H1 (cell line): Measurements from ENCODE around the gene LGALS1. TPM values are rescaled to one million over a fixed set of nuclear protein-coding genes. Genes with fewer than 3 reads are reported as not detected.

Source experiments
- CTCF ChIA-PET: fragments of 300-600 bp; sonication (Branson Sonifier 250); formaldehyde crosslinking; loops from one replicate; lab custom pipeline; 2021; ENCODE audit not compliant: partially characterized antibody; lab: Charles Lee
- POLR2A ChIA-PET: fragments of 300-600 bp; sonication (Branson Sonifier 250); formaldehyde crosslinking; loops from one replicate; lab custom pipeline; 2021; ENCODE audit warnings: inconsistent platforms; ENCODE audit not compliant: partially characterized antibody; lab: Charles Lee
- DNase-seq, 2 experiments: peaks; one replicate each; pipeline versions ENCODE4 v3.0.0 to v3.0.0-alpha.2; 2010 to 2022; ENCODE audit warnings: low spot score in 2 of 2, low read depth in 1 of 2, mixed read lengths in 1 of 2
- FAIRE-seq: peaks from 2 replicates; lab custom pipeline; 2011; peaks lifted over from hg19 to GRCh38; lab: Jason Lieb, UNC
- H2AFZ ChIP-seq: 2 replicates; pipeline ENCODE4 v1.8.1; 2012; ENCODE audit warnings: low read length, inconsistent platforms
- H2AK5ac ChIP-seq: 2 replicates; pipeline ENCODE4 v1.6.1; 2013; ENCODE audit warnings: low read depth, low read length
- H2BK120ac ChIP-seq: replicated peaks from 2 replicates; pipeline ENCODE3; 2013; ENCODE audit warnings: low read depth, low read length, inconsistent platforms
- H2BK12ac ChIP-seq: 2 replicates; pipeline ENCODE4 v1.6.1; 2013; ENCODE audit warnings: low read depth, low read length
- H2BK15ac ChIP-seq: 2 replicates; pipeline ENCODE4 v1.6.1; 2013; ENCODE audit warnings: low read length
- H2BK20ac ChIP-seq: 2 replicates; pipeline ENCODE4 v1.6.1; 2013; ENCODE audit warnings: low read length
- H2BK5ac ChIP-seq: 2 replicates; pipeline ENCODE4 v1.6.1; 2013; ENCODE audit warnings: low read depth, low read length
- H3K14ac ChIP-seq: 2 replicates; pipeline ENCODE4 v1.6.1; 2013; ENCODE audit warnings: inconsistent platforms; ENCODE audit not compliant: insufficient read length
- H3K18ac ChIP-seq: 2 replicates; pipeline ENCODE4 v1.6.1; 2013; ENCODE audit warnings: low read length; ENCODE audit errors: extremely low read depth
- H3K23ac ChIP-seq: 2 replicates; pipeline ENCODE4 v1.6.1; 2013; ENCODE audit warnings: inconsistent platforms; ENCODE audit not compliant: insufficient read length
- H3K23me2 ChIP-seq: 2 replicates; pipeline ENCODE4 v1.6.1; 2013; ENCODE audit warnings: low read depth, low read length
- H3K27ac ChIP-seq: 2 replicates; pipeline ENCODE4 v1.6.1; 2011; ENCODE audit warnings: low read depth, low read length, inconsistent platforms
- H3K27me3 ChIP-seq, 4 experiments: replicated peaks in 1 of 4; 1 replicate in 1 of 4; 2 replicates in 3 of 4; pipeline versions ENCODE4 v1.6.1 to v1.8.1; 2011 to 2013; ENCODE audit warnings: low read length in 3 of 4, mild to moderate bottlenecking in 3 of 4, inconsistent platforms in 2 of 4, mixed read lengths in 2 of 4, moderate library complexity in 1 of 4; ENCODE audit not compliant: control insufficient read depth in 3 of 4, insufficient read depth in 3 of 4; ENCODE audit errors: extremely low read depth in 1 of 4
- H3K36me3 ChIP-seq, 4 experiments: 2 replicates each; pipeline versions ENCODE4 v1.6.1 to v1.8.1; 2011 to 2013; ENCODE audit warnings: mild to moderate bottlenecking in 4 of 4, low read length in 3 of 4, moderate library complexity in 2 of 4, control low read depth in 1 of 4, inconsistent platforms in 1 of 4; ENCODE audit not compliant: insufficient read depth in 4 of 4, control insufficient read depth in 2 of 4
- H3K4ac ChIP-seq: replicated peaks from 2 replicates; pipeline ENCODE3; 2013; ENCODE audit warnings: low read length, low read depth, mixed read lengths, inconsistent platforms; ENCODE audit not compliant: insufficient read length
- H3K4me1 ChIP-seq, 4 experiments: replicated peaks in 1 of 4; 1 replicate in 1 of 4; 2 replicates in 3 of 4; pipeline versions ENCODE4 v1.6.1 to v1.8.1; 2011 to 2013; ENCODE audit warnings: low read length in 3 of 4, inconsistent platforms in 2 of 4, mixed read lengths in 1 of 4; ENCODE audit not compliant: insufficient read depth in 4 of 4, control insufficient read depth in 3 of 4
- H3K4me2 ChIP-seq, 2 experiments: 2 replicates each; pipeline versions ENCODE4 v1.6.1 to v1.8.1; 2011 to 2013; ENCODE audit warnings: low read depth in 2 of 2, low read length in 2 of 2, control low read depth in 1 of 2, inconsistent platforms in 1 of 2, mild to moderate bottlenecking in 1 of 2; ENCODE audit not compliant: insufficient read depth in 1 of 2
- H3K4me3 ChIP-seq, 4 experiments: fragments of 200-600, 300-600 bp in 1 of 4; sonication (generic), shearing (Covaris generic), sonication (Bioruptor Twin) in 1 of 4; 2 replicates each; pipeline versions ENCODE4 v1.5.1 to v1.8.1; 2011 to 2016; ENCODE audit warnings: low read length in 4 of 4, low read depth in 3 of 4, control low read depth in 2 of 4, inconsistent platforms in 2 of 4, mild to moderate bottlenecking in 2 of 4, mixed read lengths in 1 of 4, moderate library complexity in 1 of 4; ENCODE audit not compliant: insufficient read depth in 2 of 4; ENCODE audit errors: extremely low read depth in 1 of 4
- H3K56ac ChIP-seq: replicated peaks from 2 replicates; pipeline ENCODE3; 2013; ENCODE audit warnings: low read depth, mild to moderate bottlenecking, mixed read lengths, low read length, inconsistent platforms; ENCODE audit not compliant: insufficient read length
- H3K79me1 ChIP-seq: 2 replicates; pipeline ENCODE4 v1.6.1; 2013; ENCODE audit warnings: low read depth, low read length, control low read depth
- H3K79me2 ChIP-seq, 2 experiments: 2 replicates each; pipeline versions ENCODE4 v1.6.1 to v1.8.1; 2012 to 2013; ENCODE audit warnings: low read length in 2 of 2, mild to moderate bottlenecking in 2 of 2, inconsistent platforms in 1 of 2; ENCODE audit not compliant: insufficient read depth in 2 of 2, control insufficient read depth in 1 of 2
- H3K9ac ChIP-seq, 4 experiments: replicated peaks in 1 of 4; 1 replicate in 1 of 4; 2 replicates in 3 of 4; pipeline versions ENCODE4 v1.6.1 to v1.8.1; 2011 to 2013; ENCODE audit warnings: low read depth in 3 of 4, low read length in 3 of 4, control low read depth in 2 of 4, mild to moderate bottlenecking in 2 of 4, moderate library complexity in 2 of 4, inconsistent platforms in 1 of 4; ENCODE audit errors: extremely low read depth in 1 of 4
- H3K9me3 ChIP-seq, 2 experiments: 2 replicates each; pipeline versions ENCODE4 v1.6.1 to v1.8.1; 2012 to 2013; ENCODE audit warnings: mild to moderate bottlenecking in 2 of 2, moderate library complexity in 2 of 2, control low read depth in 1 of 2, inconsistent platforms in 1 of 2, low read depth in 1 of 2, low read length in 1 of 2, mixed read lengths in 1 of 2; ENCODE audit not compliant: insufficient read depth in 2 of 2
- H4K20me1 ChIP-seq, 2 experiments: replicated peaks in 1 of 2; 2 replicates each; pipeline versions ENCODE3 to v1.8.1; 2011 to 2013; ENCODE audit warnings: inconsistent platforms in 2 of 2, low read length in 2 of 2, mild to moderate bottlenecking in 1 of 2; ENCODE audit not compliant: insufficient read depth in 2 of 2, control insufficient read depth in 1 of 2
- H4K5ac ChIP-seq: 2 replicates; pipeline ENCODE4 v1.6.1; 2013; ENCODE audit warnings: low read length, low read depth, mixed read lengths, inconsistent platforms; ENCODE audit not compliant: insufficient read length
- H4K8ac ChIP-seq: 2 replicates; pipeline ENCODE4 v1.8.0; 2013; ENCODE audit warnings: mild to moderate bottlenecking, moderate library complexity, low read length, inconsistent platforms; ENCODE audit not compliant: insufficient read depth; ENCODE audit errors: extremely low read depth
- H4K91ac ChIP-seq: replicated peaks from 2 replicates; pipeline ENCODE3; 2013; ENCODE audit warnings: low read length, mixed read lengths, inconsistent platforms; ENCODE audit not compliant: insufficient read length
- ASH2L ChIP-seq: fragments of 200-600, 300-600 bp; sonication (generic); IDR thresholded peaks from one replicate; pipeline ENCODE4 v1.7.1; 2017; ENCODE audit warnings: low read length
- BCL11A ChIP-seq, 2 experiments: IDR thresholded peaks; one replicate each; pipeline ENCODE4 v1.6.1; 2011; ENCODE audit warnings: low read depth in 2 of 2, low read length in 2 of 2, mild to moderate bottlenecking in 2 of 2
- CBX8 ChIP-seq: fragments of 300-800, 300-1000 bp; sonication (generic); IDR thresholded peaks from 2 replicates; pipeline ENCODE4 v1.7.1; 2016; ENCODE audit warnings: low read depth, low read length, borderline replicate concordance
- CTBP2 ChIP-seq: IDR thresholded peaks from 2 replicates; pipeline ENCODE4 v1.7.0; 2011; ENCODE audit warnings: borderline replicate concordance, mild to moderate bottlenecking, moderate library complexity, mixed read lengths, low read length; ENCODE audit not compliant: insufficient read depth, insufficient read length
- JUN ChIP-seq: IDR thresholded peaks from 2 replicates; pipeline ENCODE4 v1.6.1; 2011; ENCODE audit warnings: low read depth, mild to moderate bottlenecking, improper control_type of control experiment, low read length
- KDM4A ChIP-seq: IDR thresholded peaks from one replicate; pipeline ENCODE4 v1.7.1; 2012; ENCODE audit warnings: low read depth, mild to moderate bottlenecking, moderate library complexity, low read length, inconsistent platforms; ENCODE audit not compliant: severe bottlenecking
- SIX5 ChIP-seq: IDR thresholded peaks from 2 replicates; pipeline ENCODE4 v1.6.1; 2011; ENCODE audit warnings: mild to moderate bottlenecking, low read depth, low read length
- SRF ChIP-seq: IDR thresholded peaks from 2 replicates; pipeline ENCODE4 v1.6.1; 2011; ENCODE audit warnings: mild to moderate bottlenecking, low read depth, low read length, moderate library complexity
- TAF1 ChIP-seq: IDR thresholded peaks from 2 replicates; pipeline ENCODE4 v1.6.1; 2011; ENCODE audit warnings: mild to moderate bottlenecking, low read depth, low read length
- WGBS, 2 experiments: shearing (Covaris generic) in 1 of 2; methylation state at CpG; one replicate each; pipeline versions ENCODE4 v1.1.6 to v1.1.7; 2013 to 2015; ENCODE audit warnings: low lambda C conversion rate in 2 of 2, mixed read lengths in 2 of 2, inconsistent platforms in 1 of 2, low coverage in 1 of 2, missing lambda C conversion rate in 1 of 2; ENCODE audit not compliant: insufficient replicate concordance in 2 of 2, insufficient coverage in 1 of 2, insufficient read length in 1 of 2; ENCODE audit errors: extremely low coverage in 1 of 2, missing lambda C conversion rate in 1 of 2; 5-methylcytosine and 5-hydroxymethylcytosine counted together
- polyA plus RNA-seq, 7 experiments: library from polyadenylated mRNA; depleted of rRNA in 3 of 7; stranded (reverse) in 5 of 7; unstranded in 2 of 7; fragments of >200 nt in 5 of 7; fragments of 200-250 nt in 2 of 7; gene quantifications; 1 replicate in 5 of 7; 2 replicates in 1 of 7; 4 replicates in 1 of 7; pipeline versions ENCODE4 v1.2.1 to v1.2.3, GENCODE V29; 2011 to 2013; ENCODE audit warnings: missing spikeins in 2 of 7, mixed read lengths in 2 of 7
- total RNA-seq: library from RNA; stranded (reverse); fragmentation: NEBNext Ultra II Directional; extraction: Animal tissue kit (Norgen Biotek cat#: 25700); gene quantifications from 2 replicates; pipeline ENCODE4 v1.2.1, GENCODE V29; 2021
- TF ChIP-seq, protein P1 (sequence below): IDR thresholded peaks from 2 replicates; pipeline ENCODE4 v1.6.1; 2012; ENCODE audit warnings: inconsistent platforms
- TF ChIP-seq, protein P2 (sequence below): IDR thresholded peaks from 2 replicates; pipeline ENCODE4 v1.6.1; 2011; ENCODE audit warnings: low read length, improper control_type of control experiment

The LGALS1 gene
- total and polyA plus RNA-seq, 2 of the 8 experiments (the other 6 are each of a cell fraction or from before 2014, with no cell fraction given), result 12.0 to 92.4 TPM

DNA sequence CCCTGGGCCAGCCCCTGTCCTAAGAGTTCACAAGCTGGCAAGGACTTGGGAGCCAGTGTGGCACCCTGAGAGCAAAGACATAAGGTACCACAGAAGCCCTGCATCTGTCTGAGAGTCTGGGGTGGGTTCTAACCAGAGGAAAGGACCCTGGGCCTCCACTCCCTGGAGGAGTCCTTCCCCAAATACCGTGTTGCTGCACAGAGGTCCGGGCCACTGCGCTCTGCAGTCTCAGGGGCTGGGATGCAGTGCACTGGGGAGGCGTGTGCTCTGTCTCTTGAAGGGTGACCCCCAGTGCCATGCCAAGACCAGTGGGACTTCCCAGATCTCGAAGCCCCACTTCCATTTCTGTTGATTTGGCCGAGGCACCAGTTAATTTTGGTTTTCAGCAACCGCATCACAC lies 40.3 kb upstream of the LGALS1 start:
- TF ChIP-seq BCL11A (IDR thresholded peaks at IDR 0.05; ENCODE audit: low read depth in 2 of 2, low read length in 2 of 2), result no peak
- no peak for TF ChIP-seq JUN
- TF ChIP-seq CBX8, result no peak
- TF ChIP-seq ASH2L, result no peak
- TF ChIP-seq SRF, result no peak
- no peak for TF ChIP-seq CTBP2
- TF ChIP-seq, protein P1, sequence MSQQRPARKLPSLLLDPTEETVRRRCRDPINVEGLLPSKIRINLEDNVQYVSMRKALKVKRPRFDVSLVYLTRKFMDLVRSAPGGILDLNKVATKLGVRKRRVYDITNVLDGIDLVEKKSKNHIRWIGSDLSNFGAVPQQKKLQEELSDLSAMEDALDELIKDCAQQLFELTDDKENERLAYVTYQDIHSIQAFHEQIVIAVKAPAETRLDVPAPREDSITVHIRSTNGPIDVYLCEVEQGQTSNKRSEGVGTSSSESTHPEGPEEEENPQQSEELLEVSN, result no peak
- TF ChIP-seq SIX5, result no peak
- TF ChIP-seq, protein P2, sequence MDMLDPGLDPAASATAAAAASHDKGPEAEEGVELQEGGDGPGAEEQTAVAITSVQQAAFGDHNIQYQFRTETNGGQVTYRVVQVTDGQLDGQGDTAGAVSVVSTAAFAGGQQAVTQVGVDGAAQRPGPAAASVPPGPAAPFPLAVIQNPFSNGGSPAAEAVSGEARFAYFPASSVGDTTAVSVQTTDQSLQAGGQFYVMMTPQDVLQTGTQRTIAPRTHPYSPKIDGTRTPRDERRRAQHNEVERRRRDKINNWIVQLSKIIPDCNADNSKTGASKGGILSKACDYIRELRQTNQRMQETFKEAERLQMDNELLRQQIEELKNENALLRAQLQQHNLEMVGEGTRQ, result no peak
- no peak for TF ChIP-seq TAF1
- TF ChIP-seq KDM4A, result no peak
- TF ChIP-seq, all 59 proteins: peak for 0
- Histone ChIP-seq H3K4me2 (no peak overlapping the region), H2BK15ac (no peak overlapping the region), H2BK20ac (no peak overlapping the region), H3K36me3 (no peaks in the 10 kb centered on the region; a peak in 1 of 8 replicates), H3K27me3 (no peaks in the 10 kb centered on the region), H3K79me1 (no peaks in the 10 kb centered on the region), H3K4me1 (peaks cover 5 to 30% (median 24%) of the 10 kb centered on the region in 4 experiments), H3K9me3 (no peaks in the 10 kb centered on the region), H4K5ac (no peak overlapping the region), H2BK5ac (no peak overlapping the region), H3K4me3 (no peak overlapping the region), H3K27ac (no peak overlapping the region), H2AFZ (no peak overlapping the region), H3K56ac (no peak overlapping the region), H3K14ac (no peak overlapping the region), H4K8ac (no peak overlapping the region), H3K18ac (no peak overlapping the region), H2AK5ac (peak overlapping the region; percentile 13; the same call in 1 of the 2 replicates), H3K9ac (no peak overlapping the region), H4K20me1 (no peaks in the 10 kb centered on the region), H3K23me2 (peaks cover 3% of the 10 kb centered on the region), H3K4ac (no peak overlapping the region), H2BK12ac (no peak overlapping the region), H2BK120ac (no peak overlapping the region), H3K23ac (no peak overlapping the region), H3K79me2 (no peaks in the 10 kb centered on the region), H4K91ac (no peak overlapping the region)
- ChIA-PET POLR2A (interaction anchor here (0.9 to 5.4 kb wide), 5 partner anchors 8 to 52 kb away, joined by 3 to 32 read pairs (median 6); no protein-coding TSS in a partner anchor), CTCF (interaction anchor here (0.9 to 11.4 kb wide), 11 partner anchors 8 to 69 kb away, joined by 3 to 261 read pairs (median 11); partner anchors contain the start of genes GGA1, LGALS1 and NOL12)
- no peak for FAIRE-seq
- WGBS, 2 experiments, result 94% methylated on average over 7 of the region's 7 CpGs; no CpG with 5 or more reads in 1 of the 2 experiments
- DNase-seq, result no peak
